Gastroesophageal sphincter (tissue), 3 donors: Measurements from ENCODE around the gene RTN4RL1.

Experiments
- EP300 ChIP-seq: sonication (generic); formaldehyde crosslinking; IDR thresholded peaks from one replicate; pipeline ENCODE4 v1.6.1; 2017; ENCODE audit warnings: antibody characterized with exemption, mild to moderate bottlenecking
- POLR2A ChIP-seq, 2 donors: fragments of 450-650 bp; IDR thresholded peaks; one replicate each; pipeline ENCODE4 v1.6.1; 2017; ENCODE audit warnings: antibody characterized with exemption in 2 of 2, mild to moderate bottlenecking in 2 of 2, moderate library complexity in 1 of 2
- POLR2AphosphoS5 ChIP-seq: sonication (generic); formaldehyde crosslinking; IDR thresholded peaks from one replicate; pipeline ENCODE4 v1.6.1; 2017; ENCODE audit warnings: antibody characterized with exemption
- TF ChIP-seq, protein P1 (sequence below), 4 experiments: fragments of 200-600 bp in 2 of 4; fragments of 450-650 bp in 2 of 4; sonication (generic) in 1 of 4; IDR thresholded peaks; one replicate each; pipeline ENCODE4 v1.5.1; 2017 to 2019; ENCODE audit warnings: antibody characterized with exemption in 4 of 4, mild to moderate bottlenecking in 2 of 4, moderate library complexity in 2 of 4

DNA sequence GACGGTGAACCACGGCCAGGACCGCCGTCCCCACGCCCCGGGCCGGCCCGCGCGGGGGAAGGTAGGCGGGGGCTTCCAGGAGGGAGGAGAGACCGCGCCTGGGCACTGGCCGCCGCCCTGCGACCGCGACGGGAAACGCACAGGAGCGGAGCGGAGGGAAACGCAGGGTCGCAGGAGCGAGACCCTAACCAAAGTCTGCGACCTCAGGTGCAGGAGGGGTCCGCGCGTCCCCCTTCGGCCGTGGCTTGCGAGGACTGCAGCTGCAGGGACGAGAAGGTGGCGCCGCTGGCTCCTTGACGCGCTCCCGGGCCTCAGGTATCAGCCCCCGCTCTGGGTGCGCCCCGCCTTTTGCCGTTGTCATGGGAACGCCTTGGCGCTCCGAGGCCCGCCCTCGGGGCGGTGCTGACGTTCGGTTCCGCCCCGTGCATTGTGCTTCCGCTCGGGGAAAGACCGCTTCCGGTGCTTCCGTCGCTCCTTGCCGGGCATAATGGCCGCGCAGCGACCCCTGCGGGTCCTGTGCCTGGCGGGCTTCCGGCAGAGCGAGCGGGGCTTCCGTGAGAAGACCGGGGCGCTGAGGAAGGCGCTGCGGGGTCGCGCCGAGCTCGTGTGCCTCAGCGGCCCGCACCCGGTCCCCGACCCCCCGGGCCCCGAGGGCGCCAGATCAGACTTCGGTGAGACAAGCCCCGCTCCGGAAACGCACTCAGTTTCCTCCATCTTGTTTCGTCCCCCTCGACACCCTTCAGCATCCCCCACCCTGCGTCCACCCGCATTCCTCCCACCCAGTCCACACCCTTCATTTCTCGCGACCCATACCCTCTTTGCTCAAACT is 16.6 kb upstream of the RTN4RL1 start, which contains the start of gene OVCA2:
- TF ChIP-seq, protein P1, sequence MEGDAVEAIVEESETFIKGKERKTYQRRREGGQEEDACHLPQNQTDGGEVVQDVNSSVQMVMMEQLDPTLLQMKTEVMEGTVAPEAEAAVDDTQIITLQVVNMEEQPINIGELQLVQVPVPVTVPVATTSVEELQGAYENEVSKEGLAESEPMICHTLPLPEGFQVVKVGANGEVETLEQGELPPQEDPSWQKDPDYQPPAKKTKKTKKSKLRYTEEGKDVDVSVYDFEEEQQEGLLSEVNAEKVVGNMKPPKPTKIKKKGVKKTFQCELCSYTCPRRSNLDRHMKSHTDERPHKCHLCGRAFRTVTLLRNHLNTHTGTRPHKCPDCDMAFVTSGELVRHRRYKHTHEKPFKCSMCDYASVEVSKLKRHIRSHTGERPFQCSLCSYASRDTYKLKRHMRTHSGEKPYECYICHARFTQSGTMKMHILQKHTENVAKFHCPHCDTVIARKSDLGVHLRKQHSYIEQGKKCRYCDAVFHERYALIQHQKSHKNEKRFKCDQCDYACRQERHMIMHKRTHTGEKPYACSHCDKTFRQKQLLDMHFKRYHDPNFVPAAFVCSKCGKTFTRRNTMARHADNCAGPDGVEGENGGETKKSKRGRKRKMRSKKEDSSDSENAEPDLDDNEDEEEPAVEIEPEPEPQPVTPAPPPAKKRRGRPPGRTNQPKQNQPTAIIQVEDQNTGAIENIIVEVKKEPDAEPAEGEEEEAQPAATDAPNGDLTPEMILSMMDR (IDR thresholded peaks at IDR 0.05) = peak in 3 of 4 experiments; percentile 44 to 73 (median 55)
- no peak for TF ChIP-seq EP300
- TF ChIP-seq POLR2A (IDR thresholded peaks at IDR 0.05) = peak; percentile 50 to 66
- peak; percentile 82 for TF ChIP-seq POLR2AphosphoS5
